Memory B cell (primary cell): ENCODE measurements around the gene TPCN1.

Source experiments
- ATAC-seq: fragments of 150-1000 bp; cut with Tn5 transposase; 2 replicates; pipeline ENCODE4 v1.10.0; 2021; ENCODE audit warnings: low read depth, mild to moderate bottlenecking, moderate library complexity
- DNase-seq, 2 donors: peaks; one replicate each; pipeline ENCODE4 v3.0.0; 2022; ENCODE audit warnings: low spot score in 2 of 2
- H3K27ac Mint-ChIP-seq: one replicate; pipeline ENCODE4 v1.8.0; 2022; ENCODE audit warnings: mild to moderate bottlenecking, moderate library complexity, mixed read lengths
- H3K27me3 Mint-ChIP-seq: one replicate; pipeline ENCODE4 v1.8.0; 2022; ENCODE audit warnings: mixed read lengths
- H3K36me3 Mint-ChIP-seq: one replicate; pipeline ENCODE4 v1.8.0; 2022; ENCODE audit warnings: mild to moderate bottlenecking, mixed read lengths
- H3K4me1 Mint-ChIP-seq: one replicate; pipeline ENCODE4 v1.8.0; 2022; ENCODE audit warnings: mixed read lengths
- H3K4me3 Mint-ChIP-seq: one replicate; pipeline ENCODE4 v1.8.0; 2022; ENCODE audit warnings: mild to moderate bottlenecking, moderate library complexity, mixed read lengths
- H3K9me3 Mint-ChIP-seq: one replicate; pipeline ENCODE4 v1.8.0; 2022; ENCODE audit warnings: mixed read lengths

Gene TPCN1

GRCh38 chr12:113247123-113248050 lies 26.1 kb downstream of the TPCN1 start:
- Mint-ChIP-seq H3K36me3 (peaks cover 36% of the 10 kb centered on the region), H3K27ac (no peak overlapping the region), H3K9me3 (no peaks in the 10 kb centered on the region), H3K4me3 (no peak overlapping the region), H3K4me1 (peaks cover 3% of the 10 kb centered on the region), H3K27me3 (no peaks in the 10 kb centered on the region)
- ATAC-seq (no peak), DNase-seq (no peak)

- no peaks in the 10 kb centered on the region for H3K9me3 Mint-ChIP-seq
Observed at GRCh38 chr12:113248051-113248825, 27.0 kb downstream of the TPCN1 start.

GRCh38 chr12:113248842-113249435 lies 27.7 kb downstream of the TPCN1 start:
- Mint-ChIP-seq H3K4me3 (no peak overlapping the region), H3K27me3 (no peaks in the 10 kb centered on the region), H3K36me3 (peaks cover 37% of the 10 kb centered on the region), H3K4me1 (peaks cover 3% of the 10 kb centered on the region), H3K27ac (no peak overlapping the region), H3K9me3 (no peaks in the 10 kb centered on the region)
- no peak for DNase-seq
- ATAC-seq, result no peak

More at GRCh38 chr12:113248051-113248825, 27.0 kb downstream of the TPCN1 start:
- Mint-ChIP-seq H3K27me3 (no peaks in the 10 kb centered on the region), H3K36me3 (peaks cover 32% of the 10 kb centered on the region), H3K4me3 (no peak overlapping the region), H3K4me1 (peaks cover 3% of the 10 kb centered on the region), H3K27ac (no peak overlapping the region)
- ATAC-seq (no peak), DNase-seq (no peak)

GRCh38 chr12:113249546-113249945 lies 28.3 kb downstream of the TPCN1 start:
- DNase-seq (no peak), ATAC-seq (no peak)
- H3K9me3 Mint-ChIP-seq, result no peaks in the 10 kb centered on the region
- no peak overlapping the region for H3K27ac Mint-ChIP-seq
- H3K4me1 Mint-ChIP-seq, result peaks cover 2% of the 10 kb centered on the region
- peaks cover 34% of the 10 kb centered on the region for H3K36me3 Mint-ChIP-seq
- no peak overlapping the region for H3K4me3 Mint-ChIP-seq
- H3K27me3 Mint-ChIP-seq, result no peaks in the 10 kb centered on the region

- ATAC-seq (no peak), DNase-seq (no peak)
- Mint-ChIP-seq H3K4me1 (no peaks in the 10 kb centered on the region), H3K27me3 (no peaks in the 10 kb centered on the region), H3K36me3 (peaks cover 33% of the 10 kb centered on the region), H3K4me3 (no peak overlapping the region), H3K9me3 (no peaks in the 10 kb centered on the region), H3K27ac (no peak overlapping the region)
Observed at GRCh38 chr12:113250045-113250444, 28.8 kb downstream of the TPCN1 start.

GRCh38 chr12:113251404-113252070 lies 30.3 kb downstream of the TPCN1 start:
- Mint-ChIP-seq H3K9me3 (no peaks in the 10 kb centered on the region), H3K27ac (no peak overlapping the region), H3K36me3 (peaks cover 28% of the 10 kb centered on the region), H3K4me3 (no peak overlapping the region), H3K27me3 (no peaks in the 10 kb centered on the region), H3K4me1 (no peaks in the 10 kb centered on the region)
- no peak for ATAC-seq
- DNase-seq, result no peak

- Mint-ChIP-seq H3K4me1 (no peaks in the 10 kb centered on the region), H3K9me3 (no peaks in the 10 kb centered on the region), H3K36me3 (peaks cover 26% of the 10 kb centered on the region), H3K4me3 (no peak overlapping the region), H3K27me3 (no peaks in the 10 kb centered on the region), H3K27ac (no peak overlapping the region)
- ATAC-seq (no peak), DNase-seq (no peak)
Observed at GRCh38 chr12:113252494-113252893, 31.2 kb downstream of the TPCN1 start.

GRCh38 chr12:113253532-113254285 lies 32.4 kb downstream of the TPCN1 start:
- no peaks in the 10 kb centered on the region for H3K4me1 Mint-ChIP-seq
- no peaks in the 10 kb centered on the region for H3K9me3 Mint-ChIP-seq
- H3K36me3 Mint-ChIP-seq, result peaks cover 24% of the 10 kb centered on the region
- DNase-seq (no peak), ATAC-seq (no peak)
- no peak overlapping the region for H3K27ac Mint-ChIP-seq
- H3K27me3 Mint-ChIP-seq, result no peaks in the 10 kb centered on the region
- no peak overlapping the region for H3K4me3 Mint-ChIP-seq

GRCh38 chr12:113254298-113254697 lies 33.0 kb downstream of the TPCN1 start:
- H3K27me3 Mint-ChIP-seq, result no peaks in the 10 kb centered on the region
- H3K9me3 Mint-ChIP-seq, result no peaks in the 10 kb centered on the region
- no peak overlapping the region for H3K4me3 Mint-ChIP-seq
- no peak for ATAC-seq
- no peak overlapping the region for H3K27ac Mint-ChIP-seq
- no peak for DNase-seq
- no peaks in the 10 kb centered on the region for H3K4me1 Mint-ChIP-seq
- peaks cover 23% of the 10 kb centered on the region for H3K36me3 Mint-ChIP-seq

GRCh38 chr12:113257564-113257963 lies 36.3 kb downstream of the TPCN1 start:
- Mint-ChIP-seq H3K4me3 (no peak overlapping the region), H3K27ac (no peak overlapping the region), H3K9me3 (no peaks in the 10 kb centered on the region), H3K4me1 (peaks cover 8% of the 10 kb centered on the region), H3K36me3 (peaks cover 14% of the 10 kb centered on the region), H3K27me3 (no peaks in the 10 kb centered on the region)
- ATAC-seq (no peak), DNase-seq (no peak)

- Mint-ChIP-seq H3K36me3 (peaks cover 8% of the 10 kb centered on the region), H3K27me3 (no peaks in the 10 kb centered on the region), H3K4me1 (peaks cover 8% of the 10 kb centered on the region), H3K4me3 (no peak overlapping the region), H3K27ac (peak overlapping the region; percentile 40), H3K9me3 (no peaks in the 10 kb centered on the region)
- ATAC-seq, result no peak
- DNase-seq, result no peak
Observed at GRCh38 chr12:113260127-113260526, 38.9 kb downstream of the TPCN1 start.

- DNase-seq, result no peak
- no peaks in the 10 kb centered on the region for H3K9me3 Mint-ChIP-seq
- H3K27me3 Mint-ChIP-seq, result no peaks in the 10 kb centered on the region
- no peak overlapping the region for H3K27ac Mint-ChIP-seq
- H3K36me3 Mint-ChIP-seq, result peaks cover 8% of the 10 kb centered on the region
- H3K4me3 Mint-ChIP-seq, result no peak overlapping the region
- ATAC-seq, result no peak
- H3K4me1 Mint-ChIP-seq, result peaks cover 8% of the 10 kb centered on the region
Observed at GRCh38 chr12:113260636-113261300, 39.5 kb downstream of the TPCN1 start.
